Mucosa of rectum (tissue), 2 donors: Measurements from ENCODE around the gene GDPD4.

ENCODE experiments used
- H3K27ac ChIP-seq, 2 donors: one replicate each; pipeline ENCODE4 v1.7.0; 2013; ENCODE audit warnings: inconsistent platforms in 2 of 2, low read depth in 2 of 2, low read length in 2 of 2
- H3K27me3 ChIP-seq, 2 donors: one replicate each; pipeline ENCODE4 v1.7.0; 2013; ENCODE audit warnings: low read length in 2 of 2; ENCODE audit not compliant: control insufficient read depth in 2 of 2, insufficient read depth in 2 of 2
- H3K36me3 ChIP-seq, 2 donors: one replicate each; pipeline ENCODE4 v1.7.0; 2013; ENCODE audit warnings: low read length in 2 of 2; ENCODE audit not compliant: control insufficient read depth in 2 of 2, insufficient read depth in 2 of 2
- H3K4me1 ChIP-seq, 2 donors: one replicate each; pipeline ENCODE4 v1.7.0; 2013; ENCODE audit warnings: low read length in 2 of 2, mild to moderate bottlenecking in 1 of 2; ENCODE audit not compliant: control insufficient read depth in 2 of 2, insufficient read depth in 2 of 2
- H3K4me3 ChIP-seq, 2 donors: one replicate each; pipeline ENCODE4 v1.7.0; 2013; ENCODE audit warnings: low read length in 2 of 2
- H3K9ac ChIP-seq, 2 donors: one replicate each; pipeline ENCODE4 v1.7.0; 2013; ENCODE audit warnings: low read length in 2 of 2, low read depth in 1 of 2, mild to moderate bottlenecking in 1 of 2
- H3K9me3 ChIP-seq, 2 donors: one replicate each; pipeline ENCODE4 v1.7.0; 2013; ENCODE audit warnings: low read length in 2 of 2; ENCODE audit not compliant: control insufficient read depth in 2 of 2
- donor health status: healthy.
- donor health status: Normal muscosa, but diverticular disease.

Gene GDPD4

DNA sequence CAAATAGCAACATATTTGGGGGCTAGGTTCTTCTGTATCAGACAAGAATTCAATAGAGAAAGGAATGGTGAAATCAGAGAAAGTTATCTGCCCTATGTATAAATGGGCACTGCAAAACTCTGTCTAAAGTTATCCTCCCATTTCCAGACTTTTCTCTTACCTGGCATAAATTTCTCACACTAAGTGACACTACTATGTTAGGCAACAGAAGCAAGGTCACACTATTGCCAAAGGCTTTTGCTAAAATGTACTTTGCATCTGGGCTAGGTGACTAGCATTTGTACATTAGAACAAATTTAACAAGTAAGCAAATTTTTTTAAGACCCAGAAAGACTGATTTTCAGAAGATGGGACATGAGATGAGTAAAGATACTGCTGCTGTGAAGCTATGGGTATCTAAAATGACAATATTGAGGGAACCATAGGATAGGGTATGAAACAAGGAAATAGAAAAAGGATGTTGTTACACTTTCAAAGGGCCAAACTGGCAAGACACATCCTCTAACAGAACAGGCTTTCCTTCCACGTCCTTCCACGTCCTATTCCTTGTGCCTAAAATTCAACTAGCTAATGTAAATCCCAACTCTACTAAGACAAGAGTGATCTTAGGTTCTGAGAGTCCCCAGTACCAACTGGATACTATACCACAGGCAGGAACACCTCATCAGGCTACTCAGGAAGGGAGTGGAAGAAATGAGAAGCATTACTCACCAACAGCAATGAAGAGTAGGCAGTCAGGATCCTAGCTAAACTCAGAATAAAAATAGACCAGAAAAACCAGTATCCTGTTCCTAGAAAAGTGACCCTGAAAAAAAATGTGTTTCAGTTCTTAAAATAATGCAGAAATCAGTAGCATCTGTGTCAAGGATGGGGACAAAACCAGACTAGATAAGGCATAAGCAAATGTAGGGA lies 22.6 kb downstream of the GDPD4 start:
- Histone ChIP-seq H3K36me3 (no peaks in the 10 kb centered on the region), H3K9me3 (no peaks in the 10 kb centered on the region), H3K9ac (no peak overlapping the region), H3K27me3 (peaks cover 0 to 2% of the 10 kb centered on the region in 2 donors), H3K4me3 (no peak overlapping the region), H3K27ac (no peak overlapping the region), H3K4me1 (no peaks in the 10 kb centered on the region)

GRCh38 chr11:77276271-77276670 lies 25.2 kb downstream of the GDPD4 start:
- Histone ChIP-seq H3K4me1 (no peaks in the 10 kb centered on the region), H3K36me3 (no peaks in the 10 kb centered on the region), H3K4me3 (no peak overlapping the region), H3K9me3 (no peaks in the 10 kb centered on the region), H3K27me3 (no peaks in the 10 kb centered on the region), H3K9ac (no peak overlapping the region), H3K27ac (no peak overlapping the region)

DNA sequence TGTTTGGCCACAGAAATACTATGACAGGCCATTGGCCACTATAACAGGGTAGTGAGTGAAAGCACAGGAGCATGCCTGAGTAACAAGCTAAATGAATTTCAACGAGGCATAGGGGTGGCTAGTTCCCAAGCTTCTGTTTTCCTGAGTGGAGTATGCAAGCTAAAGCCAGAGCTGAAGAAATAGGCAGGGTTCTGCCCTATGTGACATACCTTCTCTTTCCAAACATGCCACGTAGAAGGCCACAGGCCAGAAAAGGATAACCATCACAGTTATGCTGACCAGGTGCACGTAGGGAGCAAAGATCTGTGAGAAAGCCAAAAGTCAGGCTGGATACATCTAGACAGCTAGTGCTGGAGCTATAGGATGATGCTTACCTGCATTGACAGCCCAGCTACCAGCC lies 30.6 kb downstream of the GDPD4 start:
- Histone ChIP-seq H3K27ac (no peak overlapping the region), H3K9ac (no peak overlapping the region), H3K36me3 (no peaks in the 10 kb centered on the region), H3K27me3 (no peaks in the 10 kb centered on the region), H3K4me1 (no peaks in the 10 kb centered on the region), H3K4me3 (no peak overlapping the region), H3K9me3 (no peaks in the 10 kb centered on the region)

GRCh38 chr11:77269484-77270123 lies 31.9 kb downstream of the GDPD4 start:
- Histone ChIP-seq H3K27me3 (no peaks in the 10 kb centered on the region), H3K36me3 (no peaks in the 10 kb centered on the region), H3K9ac (no peak overlapping the region), H3K9me3 (no peaks in the 10 kb centered on the region), H3K27ac (no peak overlapping the region), H3K4me1 (no peaks in the 10 kb centered on the region), H3K4me3 (no peak overlapping the region)

GRCh38 chr11:77267962-77268361 lies 33.5 kb downstream of the GDPD4 start:
- no peaks in the 10 kb centered on the region for H3K4me1 ChIP-seq
- H3K9ac ChIP-seq: no peak overlapping the region
- no peaks in the 10 kb centered on the region for H3K9me3 ChIP-seq
- no peak overlapping the region for H3K27ac ChIP-seq
- no peaks in the 10 kb centered on the region for H3K27me3 ChIP-seq
- H3K36me3 ChIP-seq: no peaks in the 10 kb centered on the region
- H3K4me3 ChIP-seq: no peak overlapping the region

- H3K4me1 ChIP-seq: no peaks in the 10 kb centered on the region
- H3K4me3 ChIP-seq: no peak overlapping the region
- peaks cover 0 to 2% of the 10 kb centered on the region in 2 donors for H3K9me3 ChIP-seq
- no peak overlapping the region for H3K9ac ChIP-seq
- no peaks in the 10 kb centered on the region for H3K36me3 ChIP-seq
- H3K27ac ChIP-seq: no peak overlapping the region
- H3K27me3 ChIP-seq: no peaks in the 10 kb centered on the region
Observed at GRCh38 chr11:77266766-77267165, 34.7 kb downstream of the GDPD4 start.

GRCh38 chr11:77262803-77263202 lies 38.7 kb downstream of the GDPD4 start:
- peaks cover 0 to 2% of the 10 kb centered on the region in 2 donors for H3K9me3 ChIP-seq
- no peak overlapping the region for H3K9ac ChIP-seq
- no peak overlapping the region for H3K4me3 ChIP-seq
- H3K27ac ChIP-seq: no peak overlapping the region
- H3K36me3 ChIP-seq: no peaks in the 10 kb centered on the region
- no peaks in the 10 kb centered on the region for H3K4me1 ChIP-seq
- no peaks in the 10 kb centered on the region for H3K27me3 ChIP-seq

DNA sequence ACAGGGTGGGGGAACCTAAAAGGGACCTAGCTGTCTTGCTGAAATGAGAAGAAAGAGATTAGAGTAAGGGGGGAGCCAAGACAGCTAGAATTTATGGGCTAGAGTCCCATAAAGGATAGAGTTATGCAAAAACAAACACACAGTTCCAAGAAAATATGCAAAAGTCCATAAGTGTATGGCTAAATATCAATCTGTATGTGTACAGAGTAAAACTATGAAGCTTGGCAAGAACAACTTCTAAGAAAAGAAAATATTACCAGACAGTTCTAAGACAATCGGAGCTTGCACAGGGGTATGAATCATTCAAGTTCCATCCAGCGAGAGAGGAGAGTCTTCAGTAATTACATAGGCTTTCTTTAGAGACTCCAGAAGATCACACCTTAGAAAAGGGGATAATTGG lies 41.8 kb downstream of the GDPD4 start:
- Histone ChIP-seq H3K9me3 (peaks cover 0 to 2% of the 10 kb centered on the region in 2 donors), H3K9ac (no peak overlapping the region), H3K36me3 (no peaks in the 10 kb centered on the region), H3K4me1 (no peaks in the 10 kb centered on the region), H3K4me3 (no peak overlapping the region), H3K27ac (no peak overlapping the region), H3K27me3 (no peaks in the 10 kb centered on the region)

DNA sequence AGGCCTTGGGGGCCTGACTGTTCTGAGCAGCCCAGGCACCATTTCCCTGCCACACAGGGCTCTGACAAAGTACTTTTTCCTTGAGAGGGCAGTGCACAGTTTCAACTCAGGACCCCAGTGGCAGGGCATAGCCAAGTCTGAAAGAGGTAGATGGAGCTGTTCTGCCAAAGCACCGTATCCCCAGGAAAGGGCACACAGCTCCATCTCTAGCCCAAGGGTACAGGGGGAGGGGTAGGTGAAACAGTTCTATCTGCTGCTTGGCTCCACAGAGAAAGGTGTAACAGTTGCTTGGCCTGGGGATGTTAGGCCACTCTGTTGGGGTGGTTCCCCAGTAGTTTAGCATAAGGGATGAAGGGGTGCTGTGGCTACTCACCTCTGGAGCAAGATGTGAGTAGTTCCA lies 47.8 kb downstream of the GDPD4 start:
- peaks cover 0 to 8% of the 10 kb centered on the region in 2 donors for H3K4me1 ChIP-seq
- H3K4me3 ChIP-seq: no peak overlapping the region
- no peaks in the 10 kb centered on the region for H3K9me3 ChIP-seq
- H3K27me3 ChIP-seq: no peaks in the 10 kb centered on the region
- no peak overlapping the region for H3K27ac ChIP-seq
- H3K36me3 ChIP-seq: no peaks in the 10 kb centered on the region
- H3K9ac ChIP-seq: no peak overlapping the region

GRCh38 chr11:77252555-77253270 lies 48.8 kb downstream of the GDPD4 start:
- Histone ChIP-seq H3K36me3 (no peaks in the 10 kb centered on the region), H3K9ac (no peak overlapping the region), H3K27ac (peak overlapping the region in 1 of 2 donors; percentile 41), H3K27me3 (no peaks in the 10 kb centered on the region), H3K4me3 (no peak overlapping the region), H3K4me1 (peaks cover 0 to 8% of the 10 kb centered on the region in 2 donors), H3K9me3 (no peaks in the 10 kb centered on the region)
